ENCODE results near the gene SLC39A11. TPM values are rescaled to one million over a fixed set of nuclear protein-coding genes. Genes with fewer than 3 reads are reported as not detected.

SLC39A11 gene
- total and polyA plus RNA-seq, 2 of the 13 experiments (the other 11 are each of a cell fraction or from before 2014, with no cell fraction given) = 17.2 to 31.5 TPM

DNA sequence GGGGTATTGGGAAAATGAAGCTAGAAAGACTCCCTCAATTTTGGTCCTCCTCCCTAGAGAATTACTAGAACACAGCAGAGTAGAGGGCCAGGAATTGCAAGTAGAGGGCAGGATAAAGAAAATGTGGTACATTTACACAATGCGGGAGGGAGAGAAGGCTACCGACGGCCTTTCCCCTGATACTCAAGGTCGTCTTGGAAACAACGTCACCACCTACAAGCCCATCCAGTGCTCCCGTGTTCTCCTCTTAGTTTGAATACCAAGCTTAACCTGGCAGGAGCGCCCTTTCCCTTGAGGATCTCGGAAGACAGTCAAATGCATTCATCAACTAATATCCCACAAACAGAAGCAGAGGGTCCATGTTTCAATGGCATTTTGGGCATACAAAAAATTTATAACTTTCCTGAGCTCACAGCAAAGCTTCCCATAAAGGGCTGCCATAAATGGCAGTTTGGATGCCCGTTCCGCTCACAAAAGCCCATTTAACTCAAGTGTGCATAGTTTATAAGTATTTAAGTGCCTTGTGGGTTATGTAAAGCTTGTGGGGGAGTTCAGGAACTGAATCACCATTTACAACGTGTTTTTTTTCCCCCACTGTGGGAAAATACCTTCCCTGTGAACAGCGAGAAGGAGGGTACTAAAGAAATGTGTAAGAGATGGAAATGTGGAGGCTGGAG is 414.6 kb downstream of the SLC39A11 start:
- Histone ChIP-seq H3K4me3 (replicated peaks in 1 of 3; ENCODE audit: insufficient read depth in 1 of 3, low read depth in 2 of 3, low read length in 3 of 3) (no peak overlapping the region), H4K20me1 (ENCODE audit: insufficient read depth, low read length) (no peaks in the 10 kb centered on the region), H3K9me3 (ENCODE audit: low read length) (no peaks in the 10 kb centered on the region), H3K4me1 (ENCODE audit: insufficient read depth, low read length) (peaks cover 39% of the 10 kb centered on the region), H3K27ac (ENCODE audit: extremely low read length, insufficient read depth, low read length) (no peak overlapping the region), H3K9ac (ENCODE audit: insufficient read depth, low read depth, low read length) (no peak overlapping the region), H3K79me2 (ENCODE audit: insufficient read depth, low read length) (no peaks in the 10 kb centered on the region), H3K27me3 (ENCODE audit: control insufficient read depth in 1 of 2, insufficient read depth in 2 of 2, low read length in 2 of 2) (no peaks in the 10 kb centered on the region), H3K36me3 (replicated peaks in 1 of 2; ENCODE audit: control insufficient read depth in 1 of 2, insufficient read depth in 2 of 2, low read length in 2 of 2) (no peaks in the 10 kb centered on the region), H3K4me2 (ENCODE audit: low read depth, low read length) (no peak overlapping the region), H2AFZ (ENCODE audit: low read length) (no peak overlapping the region)
- POLR2A ChIA-PET = no interaction called here
- ATAC-seq (no peak), DNase-seq (ENCODE audit: low spot score) (no peak), FAIRE-seq (no peak)
- CTCF ChIA-PET (ENCODE audit: low intra/inter-chr PET ratio, low total read pairs) = no interaction called here
- TF ChIP-seq ZNF746 (CRISPR knock-in tag; IDR thresholded peaks at IDR 0.05) (no peak), ETS1 (CRISPR knock-in tag; IDR thresholded peaks at IDR 0.05) (no peak), PHF21A (CRISPR knock-in tag; IDR thresholded peaks at IDR 0.05) (no peak), ZBTB46 (CRISPR knock-in tag; IDR thresholded peaks at IDR 0.05; ENCODE audit: borderline replicate concordance) (no peak), ZNF83 (CRISPR knock-in tag; IDR thresholded peaks at IDR 0.05; ENCODE audit: borderline replicate concordance) (no peak), TARDBP (CRISPR knock-in tag; IDR thresholded peaks at IDR 0.05) (no peak), MYPOP (CRISPR knock-in tag; IDR thresholded peaks at IDR 0.05) (no peak), ZNF331 (CRISPR knock-in tag; IDR thresholded peaks at IDR 0.05) (no peak), TEF (CRISPR knock-in tag; IDR thresholded peaks at IDR 0.05) (no peak), SRY (CRISPR knock-in tag; IDR thresholded peaks at IDR 0.05) (no peak), BRD4 (CRISPR knock-in tag; IDR thresholded peaks at IDR 0.05) (no peak), HHEX (CRISPR knock-in tag; IDR thresholded peaks at IDR 0.05) (no peak), GLI4 (CRISPR knock-in tag; IDR thresholded peaks at IDR 0.05; ENCODE audit: borderline replicate concordance) (no peak), ZNF33A (CRISPR knock-in tag; IDR thresholded peaks at IDR 0.05; ENCODE audit: borderline replicate concordance) (no peak)
- 89% methylated on average over 12 of the region's 12 CpGs for WGBS (ENCODE audit: low lambda C conversion rate)
- in situ Hi-C loops (cut with HindIII; ENCODE audit: extremely low pct_ligation_motif_present, low pct_unique_long_range_greater_than_20kb) = no loop called here
- intact Hi-C loops (cut with micrococcal nuclease; ENCODE audit: unreplicated experiment) = no loop called here
- BruUV-seq (replicated peaks) = no TSS peak

Measured in HepG2 (cell line).